Esophagus muscularis mucosa (tissue), 4 donors: ENCODE data around the gene USP36. TPM values are rescaled to one million over a fixed set of nuclear protein-coding genes. Genes with fewer than 3 reads are reported as not detected.
A peak's percentile ranks its signal among the peaks of the same experiment; 100 is the strongest.

Experiments used
- DNase-seq: peaks from one replicate; pipeline ENCODE4 v3.0.0-alpha.2; 2017; ENCODE audit errors: extremely low spot score
- H3K27ac ChIP-seq, 4 donors: fragments of 200-600 bp; sonication (generic); replicated peaks in 1 of 4; 1 replicate in 3 of 4; 2 replicates in 1 of 4; pipeline ENCODE4 v1.5.1; 2016 to 2019; ENCODE audit warnings: mild to moderate bottlenecking in 1 of 4
- H3K27me3 ChIP-seq, 4 donors: fragments of 200-600 bp; sonication (generic); one replicate each; pipeline versions ENCODE4 v1.5.1 to v1.6.0; 2016 to 2019
- H3K36me3 ChIP-seq, 4 donors: fragments of 200-600 bp; sonication (generic); one replicate each; pipeline ENCODE4 v1.5.1; 2016 to 2019
- H3K4me1 ChIP-seq, 4 donors: fragments of 200-600 bp; sonication (generic); one replicate each; pipeline ENCODE4 v1.5.1; 2016 to 2019
- H3K4me3 ChIP-seq, 4 donors: fragments of 200-600 bp; sonication (generic); 1 replicate in 2 of 4; 2 replicates in 2 of 4; pipeline ENCODE4 v1.5.1; 2016 to 2019; ENCODE audit warnings: mild to moderate bottlenecking in 4 of 4, moderate library complexity in 1 of 4
- H3K9me3 ChIP-seq, 4 donors: fragments of 200-600 bp; sonication (generic); 1 replicate in 3 of 4; 2 replicates in 1 of 4; pipeline ENCODE4 v1.5.1; 2016 to 2019
- CTCF ChIP-seq, 3 experiments: fragments of 200-600 bp in 2 of 3; fragments of 450-650 bp in 1 of 3; sonication (generic) in 2 of 3; IDR thresholded peaks; one replicate each; pipeline ENCODE4 v1.5.1; 2017 to 2019; ENCODE audit warnings: antibody characterized with exemption in 3 of 3, mild to moderate bottlenecking in 2 of 3, moderate library complexity in 1 of 3
- EP300 ChIP-seq: sonication (generic); formaldehyde crosslinking; IDR thresholded peaks from one replicate; pipeline ENCODE4 v1.6.1; 2017; ENCODE audit warnings: antibody characterized with exemption
- POLR2A ChIP-seq: fragments of 450-650 bp; IDR thresholded peaks from one replicate; pipeline ENCODE4 v1.6.1; 2017; ENCODE audit warnings: antibody characterized with exemption, moderate library complexity, mild to moderate bottlenecking, low read depth
- POLR2AphosphoS5 ChIP-seq, 2 donors: sonication (generic); formaldehyde crosslinking; IDR thresholded peaks; one replicate each; pipeline ENCODE4 v1.6.1; 2017; ENCODE audit warnings: antibody characterized with exemption in 2 of 2
- WGBS: methylation state at CpG from one replicate; pipeline ENCODE4 v1.1.5; 2018; 5-methylcytosine and 5-hydroxymethylcytosine counted together
- intact Hi-C: fragments of 100-400 bp; cut with DNase I; formaldehyde crosslinking; loops from one replicate; pipeline ENCODE4 v1.15.1; 2023
- total RNA-seq, 4 donors: library from RNA; depleted of rRNA; stranded (reverse); fragments of >200 nt; gene quantifications; one replicate each; pipeline versions ENCODE4 v1.1.0 to v1.2.1, GENCODE V29; 2016

The USP36 gene
- total RNA-seq, 4 donors from 2014 or later = 23.3 to 44.7 (median 32.2) TPM

GRCh38 chr17:78789149-78789662 lies 51.4 kb downstream of the USP36 start:
- Histone ChIP-seq H3K4me1 (peaks cover 29 to 53% (median 41%) of the 10 kb centered on the region in 4 donors), H3K4me3 (no peak overlapping the region), H3K27me3 (no peaks in the 10 kb centered on the region), H3K36me3 (peaks cover 0 to 28% (median 15%) of the 10 kb centered on the region in 4 donors), H3K9me3 (no peaks in the 10 kb centered on the region), H3K27ac (peak overlapping the region; percentile 63 to 77 (median 70))
- no peak for TF ChIP-seq POLR2AphosphoS5 (IDR thresholded peaks at IDR 0.05)
- TF ChIP-seq POLR2A = no peak
- TF ChIP-seq EP300 = no peak
- TF ChIP-seq CTCF (IDR thresholded peaks at IDR 0.05) = no peak
- DNase-seq = no peak
- intact Hi-C loops = no loop called here
- 63% methylated on average over 5 of the region's 5 CpGs for WGBS

- TF ChIP-seq POLR2A (no peak), CTCF (IDR thresholded peaks at IDR 0.05) (no peak), EP300 (no peak)
- intact Hi-C loops = no loop called here
- peaks cover 0 to 21% (median 8%) of the 10 kb centered on the region in 4 donors for H3K36me3 ChIP-seq
- H3K27ac ChIP-seq = peak overlapping the region in 1 of 4 donors; percentile 27
- peaks cover 26 to 61% (median 45%) of the 10 kb centered on the region in 4 donors for H3K4me1 ChIP-seq
- no peak for DNase-seq
- H3K4me3 ChIP-seq = no peak overlapping the region
- H3K27me3 ChIP-seq = no peaks in the 10 kb centered on the region
- no peaks in the 10 kb centered on the region for H3K9me3 ChIP-seq
- 96% methylated on average over 7 of the region's 7 CpGs for WGBS
These were observed 52.2 kb downstream of the USP36 start for GRCh38 chr17:78788451-78788850.

GRCh38 chr17:78787444-78787843 lies 53.2 kb downstream of the USP36 start:
- Histone ChIP-seq H3K9me3 (no peaks in the 10 kb centered on the region), H3K27ac (no peak overlapping the region), H3K4me1 (peaks cover 26 to 69% (median 52%) of the 10 kb centered on the region in 4 donors), H3K27me3 (no peaks in the 10 kb centered on the region), H3K36me3 (peaks cover 0 to 11% (median 0%) of the 10 kb centered on the region in 4 donors), H3K4me3 (no peak overlapping the region)
- TF ChIP-seq POLR2AphosphoS5 (IDR thresholded peaks at IDR 0.05) (no peak), EP300 (no peak), CTCF (IDR thresholded peaks at IDR 0.05) (no peak), POLR2A (no peak)
- 86% methylated on average over 7 of the region's 7 CpGs for WGBS
- intact Hi-C loops = no loop called here
- DNase-seq = no peak

GRCh38 chr17:78785663-78786057 lies 55.0 kb downstream of the USP36 start:
- Histone ChIP-seq H3K27me3 (no peaks in the 10 kb centered on the region), H3K9me3 (no peaks in the 10 kb centered on the region), H3K4me1 (peaks cover 21 to 55% (median 39%) of the 10 kb centered on the region in 4 donors), H3K4me3 (no peak overlapping the region), H3K27ac (peak overlapping the region in 3 of 4 donors; percentile 34 to 57 (median 46)), H3K36me3 (no peaks in the 10 kb centered on the region)
- no peak for DNase-seq
- 95% methylated on average over 1 of the region's 1 CpG for WGBS
- intact Hi-C loops = no loop called here
- no peak for TF ChIP-seq POLR2AphosphoS5 (IDR thresholded peaks at IDR 0.05)
- no peak for TF ChIP-seq POLR2A
- no peak for TF ChIP-seq EP300
- no peak for TF ChIP-seq CTCF (IDR thresholded peaks at IDR 0.05)
